Testis (tissue), 3 donors: ENCODE measurements around the gene ANO2. TPM values are rescaled to one million over a fixed set of nuclear protein-coding genes. Genes with fewer than 3 reads are reported as not detected.

Source experiments
- DNase-seq: peaks from one replicate; pipeline ENCODE4 v3.0.0-alpha.2; 2019
- H3K27ac ChIP-seq, 2 donors: fragments of 200-600 bp; sonication (generic); one replicate each; pipeline ENCODE4 v1.5.1; 2019
- H3K27me3 ChIP-seq: fragments of 200-600 bp; sonication (generic); one replicate; pipeline ENCODE4 v1.5.1; 2019
- H3K36me3 ChIP-seq: fragments of 200-600 bp; sonication (generic); one replicate; pipeline ENCODE4 v1.5.1; 2017; ENCODE audit warnings: low read depth; ENCODE audit errors: missing control alignments
- H3K4me1 ChIP-seq: fragments of 200-600 bp; sonication (generic); one replicate; pipeline ENCODE4 v1.5.1; 2019
- H3K4me3 ChIP-seq, 2 donors: fragments of 200-600 bp; sonication (generic); one replicate each; pipeline ENCODE4 v1.5.1; 2017 to 2019
- H3K9me3 ChIP-seq: fragments of 200-600 bp; sonication (generic); one replicate; pipeline ENCODE4 v1.5.1; 2017
- POLR2A ChIP-seq: fragments of 450-650 bp; IDR thresholded peaks from one replicate; pipeline ENCODE4 v1.6.1; 2017; ENCODE audit warnings: antibody characterized with exemption, mild to moderate bottlenecking, moderate library complexity
- WGBS, 2 donors: methylation state at CpG; one replicate each; pipeline ENCODE4 v1.1.5; 2018; 5-methylcytosine and 5-hydroxymethylcytosine counted together
- intact Hi-C: fragments of 100-400 bp; cut with DNase I; formaldehyde crosslinking; loops from one replicate; pipeline ENCODE4 v1.15.1; 2023; ENCODE audit warnings: low total_unique reads
- polyA plus RNA-seq: library from polyadenylated mRNA; stranded (reverse); fragments of 350-450 nt; fragmentation: Illumina TruSeq; extraction: RNeasy Lipid Tissue Mini Kit (QIAGEN cat#74804); gene quantifications from one replicate; pipeline ENCODE4 v1.2.3, GENCODE V29; 2014; ENCODE audit warnings: low read depth, low replicate concordance; ENCODE audit not compliant: insufficient read depth
- total RNA-seq, 2 donors: library from RNA; depleted of rRNA; stranded (reverse); fragments of >200 nt; gene quantifications; one replicate each; pipeline ENCODE4 v1.2.3, GENCODE V29; 2016
- TF ChIP-seq, protein P1 (sequence below), 3 experiments: fragments of 450-650 bp in 2 of 3; fragments of 200-600 bp in 1 of 3; sonication (generic) in 1 of 3; IDR thresholded peaks; one replicate each; pipeline ENCODE4 v1.5.1; 2016 to 2019; ENCODE audit warnings: antibody characterized with exemption in 3 of 3, mild to moderate bottlenecking in 2 of 3, moderate library complexity in 1 of 3

ANO2 gene
- total and polyA plus RNA-seq, 3 donors from 2014 or later, result 9.8 to 24.5 (median 24.4) TPM

DNA sequence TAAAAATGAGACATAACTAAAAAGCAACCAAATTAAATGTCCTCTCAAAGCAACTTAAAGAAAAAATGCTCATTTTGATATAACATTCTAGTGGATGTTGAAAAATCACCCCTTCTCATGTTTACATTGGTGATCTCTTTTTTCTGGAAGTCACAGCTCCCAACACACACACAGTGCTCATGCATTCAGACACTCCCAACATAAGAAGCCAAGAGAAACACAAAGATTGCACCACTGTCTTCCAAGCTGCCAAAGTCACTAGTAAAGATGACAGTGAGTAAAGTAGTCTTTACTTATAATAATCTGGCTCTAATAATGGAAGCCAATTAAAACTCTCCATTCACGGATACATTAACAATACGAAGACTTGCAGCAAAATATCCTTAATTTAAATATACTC lies 294.8 kb downstream of the ANO2 start:
- TF ChIP-seq, protein P1, sequence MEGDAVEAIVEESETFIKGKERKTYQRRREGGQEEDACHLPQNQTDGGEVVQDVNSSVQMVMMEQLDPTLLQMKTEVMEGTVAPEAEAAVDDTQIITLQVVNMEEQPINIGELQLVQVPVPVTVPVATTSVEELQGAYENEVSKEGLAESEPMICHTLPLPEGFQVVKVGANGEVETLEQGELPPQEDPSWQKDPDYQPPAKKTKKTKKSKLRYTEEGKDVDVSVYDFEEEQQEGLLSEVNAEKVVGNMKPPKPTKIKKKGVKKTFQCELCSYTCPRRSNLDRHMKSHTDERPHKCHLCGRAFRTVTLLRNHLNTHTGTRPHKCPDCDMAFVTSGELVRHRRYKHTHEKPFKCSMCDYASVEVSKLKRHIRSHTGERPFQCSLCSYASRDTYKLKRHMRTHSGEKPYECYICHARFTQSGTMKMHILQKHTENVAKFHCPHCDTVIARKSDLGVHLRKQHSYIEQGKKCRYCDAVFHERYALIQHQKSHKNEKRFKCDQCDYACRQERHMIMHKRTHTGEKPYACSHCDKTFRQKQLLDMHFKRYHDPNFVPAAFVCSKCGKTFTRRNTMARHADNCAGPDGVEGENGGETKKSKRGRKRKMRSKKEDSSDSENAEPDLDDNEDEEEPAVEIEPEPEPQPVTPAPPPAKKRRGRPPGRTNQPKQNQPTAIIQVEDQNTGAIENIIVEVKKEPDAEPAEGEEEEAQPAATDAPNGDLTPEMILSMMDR (IDR thresholded peaks at IDR 0.05), result no peak
- TF ChIP-seq POLR2A, result no peak
- no peak for DNase-seq
- Histone ChIP-seq H3K4me1 (no peaks in the 10 kb centered on the region), H3K9me3 (no peaks in the 10 kb centered on the region), H3K27ac (no peak overlapping the region), H3K36me3 (no peaks in the 10 kb centered on the region), H3K4me3 (no peak overlapping the region), H3K27me3 (no peaks in the 10 kb centered on the region)
- intact Hi-C loops, result no loop called here
- WGBS, 2 donors, result 52 to 81% methylated on average over 2 of the region's 2 CpGs

DNA sequence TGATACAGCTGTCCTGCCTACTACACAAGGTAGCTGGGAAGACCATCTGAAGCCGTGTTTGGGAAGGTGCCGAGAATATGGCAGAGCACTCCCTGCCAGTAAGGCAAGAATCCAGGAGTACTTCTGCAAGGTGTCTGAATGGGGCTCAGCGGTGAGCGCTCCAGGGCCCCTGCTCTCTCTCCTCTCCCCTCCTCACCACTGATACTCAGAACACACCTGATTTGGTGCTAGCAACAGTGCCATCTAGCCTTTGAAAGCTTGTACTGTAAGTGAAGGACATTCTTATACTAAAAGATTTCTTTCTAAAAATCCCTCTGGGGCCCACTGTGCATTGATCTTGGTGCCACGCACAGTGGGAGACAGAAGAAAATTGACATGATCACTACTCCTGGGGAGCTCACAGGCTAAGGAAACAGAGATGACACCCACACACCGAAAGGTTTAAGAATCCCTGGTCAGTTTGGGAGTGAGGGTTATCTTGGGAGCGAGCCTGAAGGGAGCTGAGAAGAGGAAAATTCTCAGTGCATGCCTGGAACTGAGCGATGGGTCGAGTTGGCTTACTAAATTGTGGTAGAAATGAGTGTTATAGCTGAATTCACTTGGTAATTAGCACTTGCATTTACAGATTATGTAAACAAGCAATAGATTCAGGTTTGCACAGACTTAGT lies 296.2 kb downstream of the ANO2 start:
- no peaks in the 10 kb centered on the region for H3K9me3 ChIP-seq
- no peak for DNase-seq
- H3K27me3 ChIP-seq, result no peaks in the 10 kb centered on the region
- intact Hi-C loops, result no loop called here
- H3K27ac ChIP-seq, result no peak overlapping the region
- H3K4me1 ChIP-seq, result no peaks in the 10 kb centered on the region
- no peak overlapping the region for H3K4me3 ChIP-seq
- H3K36me3 ChIP-seq, result no peaks in the 10 kb centered on the region
- 44 to 46% methylated on average over 9 of the region's 9 CpGs for WGBS, 2 donors
- TF ChIP-seq, protein P1 (IDR thresholded peaks at IDR 0.05), result peak in 2 of 3 experiments; percentile 49 to 56
- no peak for TF ChIP-seq POLR2A

DNA sequence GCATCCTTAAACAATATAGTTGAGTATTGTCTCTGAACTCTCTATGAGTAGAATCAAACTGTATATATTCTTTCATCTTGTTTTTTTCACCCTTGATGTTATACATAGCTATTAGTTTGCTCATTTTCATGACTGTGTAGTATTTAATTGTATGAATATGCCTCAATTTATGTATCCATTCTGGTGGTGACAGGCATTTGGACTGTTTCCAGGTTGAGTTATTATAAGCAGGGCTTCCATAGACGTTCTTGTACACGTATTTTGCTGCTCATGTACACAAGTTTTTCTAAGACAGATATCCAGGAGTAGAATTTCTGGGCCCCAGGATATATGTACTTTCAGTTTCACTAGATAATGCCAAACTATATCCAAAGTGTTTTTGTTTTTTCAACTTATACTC lies 301.8 kb downstream of the ANO2 start:
- Histone ChIP-seq H3K27me3 (no peaks in the 10 kb centered on the region), H3K27ac (no peak overlapping the region), H3K4me1 (no peaks in the 10 kb centered on the region), H3K36me3 (no peaks in the 10 kb centered on the region), H3K9me3 (no peaks in the 10 kb centered on the region), H3K4me3 (no peak overlapping the region)
- TF ChIP-seq, protein P1 (IDR thresholded peaks at IDR 0.05), result no peak
- no peak for TF ChIP-seq POLR2A
- intact Hi-C loops, result no loop called here
- 80 to 82% methylated on average over 2 of the region's 2 CpGs for WGBS, 2 donors
- no peak for DNase-seq

DNA sequence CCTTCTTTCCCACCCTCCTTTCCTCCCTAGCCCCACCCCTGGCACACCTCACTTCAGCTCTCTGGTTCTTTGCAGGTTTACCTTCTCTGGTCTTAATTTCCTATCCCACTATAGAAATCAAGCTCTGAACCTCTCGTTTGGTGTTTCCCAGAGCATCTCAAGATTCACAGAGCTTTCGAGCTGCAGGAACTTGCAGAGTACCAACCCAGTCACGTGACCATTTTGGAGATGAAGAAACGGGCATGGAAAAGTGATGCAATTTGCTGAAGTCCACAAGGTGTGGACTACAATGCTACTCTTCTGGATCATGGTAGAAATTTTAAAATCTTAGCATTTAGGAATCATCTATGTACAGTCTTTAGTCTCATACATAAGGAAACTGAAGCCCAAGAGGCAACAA lies 307.4 kb downstream of the ANO2 start:
- no peaks in the 10 kb centered on the region for H3K36me3 ChIP-seq
- TF ChIP-seq POLR2A, result no peak
- TF ChIP-seq, protein P1 (IDR thresholded peaks at IDR 0.05), result no peak
- no peak for DNase-seq
- intact Hi-C loops, result no loop called here
- no peak overlapping the region for H3K4me3 ChIP-seq
- no peaks in the 10 kb centered on the region for H3K9me3 ChIP-seq
- peaks cover 5% of the 10 kb centered on the region for H3K4me1 ChIP-seq
- no peaks in the 10 kb centered on the region for H3K27me3 ChIP-seq
- 79 to 92% methylated on average over 4 of the region's 4 CpGs for WGBS, 2 donors
- H3K27ac ChIP-seq, result no peak overlapping the region

DNA sequence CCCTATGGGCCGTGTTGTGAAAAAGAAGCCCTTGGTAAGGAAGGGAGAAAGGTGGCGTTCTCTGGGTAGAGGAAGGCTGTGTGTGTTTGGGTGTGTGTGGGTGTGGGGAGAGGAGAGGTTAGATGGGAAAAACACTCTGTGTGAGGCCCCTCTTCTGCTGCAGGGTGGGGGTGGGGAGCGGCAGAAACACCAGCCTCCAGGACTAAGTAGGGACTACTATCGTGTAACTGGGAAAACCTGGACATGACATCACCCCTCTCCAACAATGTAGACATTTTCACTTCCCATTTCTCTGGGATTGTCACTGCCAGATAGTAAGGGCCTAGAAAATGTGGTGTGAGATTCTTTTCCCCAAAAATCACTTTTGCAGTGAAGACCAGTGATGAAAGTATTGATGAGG lies 308.2 kb downstream of the ANO2 start:
- Histone ChIP-seq H3K4me3 (no peak overlapping the region), H3K27ac (no peak overlapping the region), H3K27me3 (no peaks in the 10 kb centered on the region), H3K9me3 (no peaks in the 10 kb centered on the region), H3K36me3 (no peaks in the 10 kb centered on the region), H3K4me1 (peaks cover 5% of the 10 kb centered on the region)
- intact Hi-C loops, result no loop called here
- 81 to 96% methylated on average over 4 of the region's 4 CpGs for WGBS, 2 donors
- DNase-seq, result no peak
- no peak for TF ChIP-seq POLR2A
- TF ChIP-seq, protein P1 (IDR thresholded peaks at IDR 0.05), result no peak
